ENCODE results near the gene BCL2L11. TPM values are rescaled to one million over a fixed set of nuclear protein-coding genes. Genes with fewer than 3 reads are reported as not detected.

Gene BCL2L11
- polyA plus RNA-seq, 1 experiment, result 4.2 TPM

- H3K9me3 ChIP-seq (ENCODE audit: control insufficient read depth, insufficient read depth, low read length), result peaks cover 16% of the 10 kb centered on the region
- DNase-seq (ENCODE audit: low read depth, low spot score), result peak; percentile 23
- peak overlapping the region; percentile 31 for H3K27ac ChIP-seq (ENCODE audit: low read depth, low read length)
- no peak for TF ChIP-seq CTCF (IDR thresholded peaks at IDR 0.05; ENCODE audit: low read depth, low read length)
- CTCF ChIA-PET, result interaction anchor here (0.6 to 1.9 kb wide), 11 partner anchors 14 to 585 kb away, joined by 3 to 7 read pairs (median 4); no protein-coding TSS in a partner anchor
- H3K4me3 ChIP-seq (ENCODE audit: low read depth, low read length), result peak overlapping the region; percentile 57
- POLR2A ChIA-PET, result no interaction called here
- H3K27me3 ChIP-seq (ENCODE audit: control insufficient read depth, insufficient read depth, low read length), result peaks cover 35% of the 10 kb centered on the region
These were observed 2.9 kb upstream of the BCL2L11 start for GRCh38 chr2:111117598-111118480.

DNA sequence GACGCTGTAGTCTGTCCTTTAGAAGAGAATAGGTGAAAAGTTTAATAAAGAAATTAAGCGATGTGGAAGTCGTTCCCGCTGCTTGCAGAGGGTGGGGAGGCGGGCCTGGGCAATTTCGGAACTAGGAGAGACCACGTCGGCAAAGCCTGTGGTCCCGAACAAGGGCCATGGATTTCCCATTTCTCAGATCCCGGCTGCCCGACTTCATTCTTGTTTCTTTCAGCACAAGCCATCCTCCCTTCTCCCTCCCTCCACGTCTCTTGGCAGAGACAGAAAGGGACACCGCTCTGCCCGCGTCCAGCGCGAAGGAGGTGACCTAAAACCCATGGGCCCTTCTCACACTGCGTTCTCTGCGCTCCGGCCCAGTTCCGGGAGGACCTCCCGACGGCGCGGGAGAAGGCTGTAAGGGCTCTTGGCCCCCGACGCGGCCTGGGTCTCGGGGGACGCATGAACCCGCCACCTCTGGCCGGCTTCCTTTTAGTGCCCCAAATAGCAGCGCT, 2.2 kb upstream of the BCL2L11 start:
- no peak for DNase-seq (ENCODE audit: low read depth, low spot score)
- Histone ChIP-seq H3K9me3 (ENCODE audit: control insufficient read depth, insufficient read depth, low read length) (peaks cover 16% of the 10 kb centered on the region), H3K27me3 (ENCODE audit: control insufficient read depth, insufficient read depth, low read length) (peaks cover 28% of the 10 kb centered on the region), H3K27ac (ENCODE audit: low read depth, low read length) (peak overlapping the region; percentile 31), H3K4me3 (ENCODE audit: low read depth, low read length) (peak overlapping the region; percentile 57; the same call in 1 of the 2 replicates)
- no peak for TF ChIP-seq CTCF (IDR thresholded peaks at IDR 0.05; ENCODE audit: low read depth, low read length)
- ChIA-PET POLR2A (no interaction called here), CTCF (no interaction called here)

DNA sequence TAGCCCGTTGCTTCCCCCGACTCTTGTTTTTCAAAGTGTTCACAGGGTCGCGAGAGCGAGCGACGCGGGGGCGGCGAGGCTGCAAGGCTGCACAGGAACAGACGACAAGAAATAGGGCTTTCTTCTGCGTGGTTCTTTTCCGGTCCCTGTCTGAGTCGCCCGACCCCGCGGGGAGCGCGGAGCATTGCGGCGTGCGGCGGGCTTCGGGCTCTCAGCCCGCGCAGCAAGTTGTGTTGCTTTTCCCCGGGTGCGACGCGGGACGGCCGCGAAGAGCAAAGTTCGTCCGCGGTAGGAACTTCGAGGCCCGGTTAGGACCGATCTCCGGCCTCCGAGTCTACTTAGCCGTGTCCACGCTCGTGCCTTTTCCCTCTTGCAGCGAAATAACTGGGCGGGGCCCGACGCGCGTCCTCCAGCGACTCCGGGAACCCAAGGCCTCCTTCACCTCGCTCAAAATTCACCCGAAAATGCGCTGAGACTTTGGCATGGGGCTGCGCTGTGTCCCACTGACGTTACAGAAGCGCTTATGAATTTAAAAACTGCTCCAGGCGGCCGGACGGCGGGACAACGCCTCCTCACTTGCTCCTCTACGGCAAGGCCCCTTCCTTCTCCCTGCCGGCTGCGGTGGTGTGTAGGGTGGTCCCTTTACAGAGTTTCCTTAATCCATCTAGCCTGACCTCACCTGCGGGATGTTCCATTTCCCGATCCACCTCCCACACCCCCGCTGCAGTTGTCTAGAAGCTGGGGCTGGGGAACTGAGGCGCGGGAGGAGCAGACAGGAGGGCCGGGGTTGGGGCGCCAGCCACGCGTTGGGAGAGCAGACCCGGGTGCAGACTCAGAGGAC, 1.5 kb upstream of the BCL2L11 start:
- no peak for TF ChIP-seq CTCF (IDR thresholded peaks at IDR 0.05; ENCODE audit: low read depth, low read length)
- no peak for DNase-seq (ENCODE audit: low read depth, low spot score)
- Histone ChIP-seq H3K4me3 (ENCODE audit: low read depth, low read length) (no peak overlapping the region), H3K27me3 (ENCODE audit: control insufficient read depth, insufficient read depth, low read length) (peaks cover 23% of the 10 kb centered on the region), H3K9me3 (ENCODE audit: control insufficient read depth, insufficient read depth, low read length) (peaks cover 16% of the 10 kb centered on the region), H3K27ac (ENCODE audit: low read depth, low read length) (no peak overlapping the region)
- CTCF ChIA-PET, result no interaction called here
- POLR2A ChIA-PET, result no interaction called here

- no peak for DNase-seq (ENCODE audit: low read depth, low spot score)
- H3K27ac ChIP-seq (ENCODE audit: low read depth, low read length), result no peak overlapping the region
- POLR2A ChIA-PET, result no interaction called here
- CTCF ChIA-PET, result interaction anchor here (0.7 to 1.1 kb wide), 2 partner anchors 70 to 579 kb away, joined by 3 read pairs; no protein-coding TSS in a partner anchor
- peak overlapping the region; percentile 89 for H3K4me3 ChIP-seq (ENCODE audit: low read depth, low read length)
- peaks cover 19% of the 10 kb centered on the region for H3K27me3 ChIP-seq (ENCODE audit: control insufficient read depth, insufficient read depth, low read length)
- no peak for TF ChIP-seq CTCF (IDR thresholded peaks at IDR 0.05; ENCODE audit: low read depth, low read length)
- H3K9me3 ChIP-seq (ENCODE audit: control insufficient read depth, insufficient read depth, low read length), result peaks cover 16% of the 10 kb centered on the region
These were observed 877 bp upstream of the BCL2L11 start for GRCh38 chr2:111119822-111120252.
